ENCODE data around the gene SIRT6. TPM values are rescaled to one million over a fixed set of nuclear protein-coding genes. Genes with fewer than 3 reads are reported as not detected.
"Not testable (repeated sequence)": the region's sequence is repeated elsewhere in the genome, so short reads cannot be mapped to it uniquely, and the experiment has no call there.

SIRT6 gene
- total RNA-seq, 1 donor from 2014 or later, result 46.4 TPM

- peak overlapping the region; percentile 75 for H3K27ac Mint-ChIP-seq
- H3K27me3 Mint-ChIP-seq (ENCODE audit: insufficient read depth), result no peaks in the 10 kb centered on the region
- DNase-seq (ENCODE audit: low spot score), result no peak
- peaks cover 20% of the 10 kb centered on the region for H3K36me3 Mint-ChIP-seq (ENCODE audit: low read depth)
- H3K4me3 Mint-ChIP-seq, result peak overlapping the region; percentile 70
- H3K9me3 Mint-ChIP-seq, result no peaks in the 10 kb centered on the region
- intact Hi-C loops (cut with micrococcal nuclease), result no loop called here
- peaks cover 33% of the 10 kb centered on the region for H3K4me1 Mint-ChIP-seq (ENCODE audit: low read depth)
Observed at GRCh38 chr19:4178990-4179389, 3.4 kb downstream of the SIRT6 start.

GRCh38 chr19:4177146-4177545 is 5.2 kb downstream of the SIRT6 start:
- H3K27ac Mint-ChIP-seq, result no peak overlapping the region
- intact Hi-C loops (cut with micrococcal nuclease), result no loop called here

GRCh38 chr19:4175669-4175931 is 6.8 kb downstream of the SIRT6 start:
- Mint-ChIP-seq H3K4me1 (ENCODE audit: low read depth) (peaks cover 16% of the 10 kb centered on the region), H3K4me3 (no peak overlapping the region), H3K36me3 (ENCODE audit: low read depth) (peaks cover 14% of the 10 kb centered on the region), H3K9me3 (no peaks in the 10 kb centered on the region), H3K27ac (no peak overlapping the region), H3K27me3 (ENCODE audit: insufficient read depth) (peaks cover 2% of the 10 kb centered on the region)
- intact Hi-C loops (cut with micrococcal nuclease), result no loop called here
- DNase-seq (ENCODE audit: low spot score), result no peak

More at GRCh38 chr19:4177146-4177545, 5.2 kb downstream of the SIRT6 start:
- Mint-ChIP-seq H3K4me3 (no peak overlapping the region), H3K9me3 (no peaks in the 10 kb centered on the region), H3K27me3 (ENCODE audit: insufficient read depth) (peaks cover under 1% of the 10 kb centered on the region), H3K4me1 (ENCODE audit: low read depth) (peaks cover 24% of the 10 kb centered on the region), H3K36me3 (ENCODE audit: low read depth) (peaks cover 18% of the 10 kb centered on the region)
- no peak for DNase-seq (ENCODE audit: low spot score)

GRCh38 chr19:4174895-4175668 is 7.3 kb downstream of the SIRT6 start:
- no peak for DNase-seq (ENCODE audit: low spot score)
- Mint-ChIP-seq H3K4me1 (ENCODE audit: low read depth) (peaks cover 11% of the 10 kb centered on the region), H3K36me3 (ENCODE audit: low read depth) (peaks cover 14% of the 10 kb centered on the region), H3K4me3 (no peak overlapping the region), H3K27me3 (ENCODE audit: insufficient read depth) (peaks cover 2% of the 10 kb centered on the region), H3K27ac (no peak overlapping the region), H3K9me3 (no peaks in the 10 kb centered on the region)
- intact Hi-C loops (cut with micrococcal nuclease), result no loop called here

GRCh38 chr19:4174213-4174894 is 8.0 kb downstream of the SIRT6 start:
- Mint-ChIP-seq H3K36me3 (ENCODE audit: low read depth) (peaks cover 9% of the 10 kb centered on the region), H3K4me3 (no peak overlapping the region), H3K4me1 (ENCODE audit: low read depth) (peaks cover 4% of the 10 kb centered on the region), H3K27me3 (ENCODE audit: insufficient read depth) (peaks cover 2% of the 10 kb centered on the region), H3K27ac (no peak overlapping the region), H3K9me3 (no peaks in the 10 kb centered on the region)
- no peak for DNase-seq (ENCODE audit: low spot score)
- intact Hi-C loops (cut with micrococcal nuclease), result no loop called here

- intact Hi-C loops (cut with micrococcal nuclease), result no loop called here
- Mint-ChIP-seq H3K4me3 (no peak overlapping the region), H3K4me1 (ENCODE audit: low read depth) (no peaks in the 10 kb centered on the region), H3K9me3 (no peaks in the 10 kb centered on the region), H3K36me3 (ENCODE audit: low read depth) (peaks cover 6% of the 10 kb centered on the region), H3K27ac (no peak overlapping the region), H3K27me3 (ENCODE audit: insufficient read depth) (peaks cover 2% of the 10 kb centered on the region)
- no peak for DNase-seq (ENCODE audit: low spot score)
Observed at GRCh38 chr19:4173479-4174212, 8.7 kb downstream of the SIRT6 start.

- intact Hi-C loops (cut with micrococcal nuclease), result no loop called here
- Mint-ChIP-seq H3K9me3 (no peaks in the 10 kb centered on the region), H3K27ac (no peak overlapping the region), H3K27me3 (ENCODE audit: insufficient read depth) (peaks cover 4% of the 10 kb centered on the region), H3K4me1 (ENCODE audit: low read depth) (no peaks in the 10 kb centered on the region), H3K36me3 (ENCODE audit: low read depth) (peaks cover 6% of the 10 kb centered on the region), H3K4me3 (no peak overlapping the region)
- DNase-seq (ENCODE audit: low spot score), result peak; percentile 66
Observed at GRCh38 chr19:4172861-4173473, 9.4 kb downstream of the SIRT6 start.

- no peak overlapping the region for H3K4me3 Mint-ChIP-seq
- H3K9me3 Mint-ChIP-seq, result no peaks in the 10 kb centered on the region
- intact Hi-C loops (cut with micrococcal nuclease), result no loop called here
- peaks cover 6% of the 10 kb centered on the region for H3K36me3 Mint-ChIP-seq (ENCODE audit: low read depth)
- no peak overlapping the region for H3K27ac Mint-ChIP-seq
- H3K27me3 Mint-ChIP-seq (ENCODE audit: insufficient read depth), result peaks cover 4% of the 10 kb centered on the region
- no peak for DNase-seq (ENCODE audit: low spot score)
- H3K4me1 Mint-ChIP-seq (ENCODE audit: low read depth), result no peaks in the 10 kb centered on the region
Observed at GRCh38 chr19:4171676-4172075, 10.7 kb downstream of the SIRT6 start.

- no peak for DNase-seq (ENCODE audit: low spot score)
- no peak overlapping the region for H3K27ac Mint-ChIP-seq
- H3K36me3 Mint-ChIP-seq (ENCODE audit: low read depth), result no peaks in the 10 kb centered on the region
- intact Hi-C loops (cut with micrococcal nuclease), result no loop called here
- no peak overlapping the region for H3K4me3 Mint-ChIP-seq
- H3K27me3 Mint-ChIP-seq (ENCODE audit: insufficient read depth), result peaks cover 5% of the 10 kb centered on the region
- no peaks in the 10 kb centered on the region for H3K4me1 Mint-ChIP-seq (ENCODE audit: low read depth)
- no peaks in the 10 kb centered on the region for H3K9me3 Mint-ChIP-seq
Observed at GRCh38 chr19:4164262-4164661, 18.1 kb downstream of the SIRT6 start.

- Mint-ChIP-seq H3K27me3 (ENCODE audit: insufficient read depth) (peaks cover 2% of the 10 kb centered on the region), H3K4me3 (no peak overlapping the region), H3K27ac (no peak overlapping the region), H3K9me3 (no peaks in the 10 kb centered on the region), H3K36me3 (ENCODE audit: low read depth) (no peaks in the 10 kb centered on the region), H3K4me1 (ENCODE audit: low read depth) (no peaks in the 10 kb centered on the region)
- DNase-seq (ENCODE audit: low spot score), result no peak
- intact Hi-C loops (cut with micrococcal nuclease), result no loop called here
Observed at GRCh38 chr19:4161415-4162077, 20.8 kb downstream of the SIRT6 start.

GRCh38 chr19:4157971-4158370 is 24.4 kb downstream of the SIRT6 start:
- DNase-seq (ENCODE audit: low spot score); H3K9me3 Mint-ChIP-seq; intact Hi-C loops (cut with micrococcal nuclease); H3K36me3 Mint-ChIP-seq (ENCODE audit: low read depth); H3K27ac Mint-ChIP-seq; H3K4me1 Mint-ChIP-seq (ENCODE audit: low read depth); H3K4me3 Mint-ChIP-seq; H3K27me3 Mint-ChIP-seq (ENCODE audit: insufficient read depth): not testable (repeated sequence)

GRCh38 chr19:4157164-4157563 is 25.2 kb downstream of the SIRT6 start:
- Mint-ChIP-seq H3K36me3 (ENCODE audit: low read depth) (no peaks in the 10 kb centered on the region), H3K9me3 (no peaks in the 10 kb centered on the region), H3K27ac (no peak overlapping the region), H3K4me1 (ENCODE audit: low read depth) (peaks cover 4% of the 10 kb centered on the region), H3K27me3 (ENCODE audit: insufficient read depth) (peaks cover 2% of the 10 kb centered on the region), H3K4me3 (no peak overlapping the region)
- intact Hi-C loops (cut with micrococcal nuclease), result no loop called here
- no peak for DNase-seq (ENCODE audit: low spot score)
